Nephron progenitor cell (in vitro differentiated cells): ENCODE data around the gene PLA2G4B.

Experiments used
- DNase-seq: peaks from one replicate; pipeline ENCODE4 v3.0.0; 2021
- H3K27ac Mint-ChIP-seq: 2 replicates; pipeline ENCODE4 v1.8.0; 2021; ENCODE audit warnings: mild to moderate bottlenecking, moderate library complexity, mixed read lengths
- H3K27me3 Mint-ChIP-seq: 2 replicates; pipeline ENCODE4 v1.8.0; 2021; ENCODE audit warnings: mild to moderate bottlenecking, low read depth, mixed read lengths; ENCODE audit not compliant: poor library complexity
- H3K36me3 Mint-ChIP-seq: 2 replicates; pipeline ENCODE4 v1.8.0; 2021; ENCODE audit warnings: low read depth, mixed read lengths
- H3K4me1 Mint-ChIP-seq: 2 replicates; pipeline ENCODE4 v1.8.0; 2021; ENCODE audit warnings: mixed read lengths
- H3K4me3 Mint-ChIP-seq: 2 replicates; pipeline ENCODE4 v1.8.0; 2021; ENCODE audit warnings: mild to moderate bottlenecking, moderate library complexity, mixed read lengths
- H3K9me3 Mint-ChIP-seq: 2 replicates; pipeline ENCODE4 v1.8.0; 2021; ENCODE audit warnings: mild to moderate bottlenecking, moderate library complexity, mixed read lengths
- TF ChIP-seq, protein P1 (sequence below): fragments of 200-600 bp; sonication (generic); IDR thresholded peaks from 2 replicates; pipeline ENCODE4 v1.5.0; 2021; ENCODE audit warnings: antibody characterized with exemption

PLA2G4B gene

DNA sequence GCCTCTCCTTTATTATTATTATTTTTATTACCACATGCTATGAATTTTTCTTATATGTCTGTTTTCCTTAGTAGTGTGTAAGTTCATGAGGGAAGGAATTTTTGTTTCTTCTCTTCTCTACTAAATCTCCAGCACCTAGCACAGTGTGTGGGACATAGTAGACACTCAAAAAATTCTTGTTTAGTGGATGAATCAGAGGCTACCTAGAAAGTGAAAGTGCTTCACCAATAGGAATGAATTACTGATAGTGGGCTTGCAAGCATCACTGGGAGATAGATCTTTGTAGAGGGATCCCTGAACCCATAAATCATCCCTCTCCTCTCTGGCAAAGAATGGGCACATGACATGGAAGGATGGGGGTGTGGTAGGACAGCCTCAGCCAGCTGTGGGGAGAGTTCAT lies 46.7 kb downstream of the PLA2G4B start:
- H3K4me3 Mint-ChIP-seq, result no peak overlapping the region
- TF ChIP-seq, protein P1, sequence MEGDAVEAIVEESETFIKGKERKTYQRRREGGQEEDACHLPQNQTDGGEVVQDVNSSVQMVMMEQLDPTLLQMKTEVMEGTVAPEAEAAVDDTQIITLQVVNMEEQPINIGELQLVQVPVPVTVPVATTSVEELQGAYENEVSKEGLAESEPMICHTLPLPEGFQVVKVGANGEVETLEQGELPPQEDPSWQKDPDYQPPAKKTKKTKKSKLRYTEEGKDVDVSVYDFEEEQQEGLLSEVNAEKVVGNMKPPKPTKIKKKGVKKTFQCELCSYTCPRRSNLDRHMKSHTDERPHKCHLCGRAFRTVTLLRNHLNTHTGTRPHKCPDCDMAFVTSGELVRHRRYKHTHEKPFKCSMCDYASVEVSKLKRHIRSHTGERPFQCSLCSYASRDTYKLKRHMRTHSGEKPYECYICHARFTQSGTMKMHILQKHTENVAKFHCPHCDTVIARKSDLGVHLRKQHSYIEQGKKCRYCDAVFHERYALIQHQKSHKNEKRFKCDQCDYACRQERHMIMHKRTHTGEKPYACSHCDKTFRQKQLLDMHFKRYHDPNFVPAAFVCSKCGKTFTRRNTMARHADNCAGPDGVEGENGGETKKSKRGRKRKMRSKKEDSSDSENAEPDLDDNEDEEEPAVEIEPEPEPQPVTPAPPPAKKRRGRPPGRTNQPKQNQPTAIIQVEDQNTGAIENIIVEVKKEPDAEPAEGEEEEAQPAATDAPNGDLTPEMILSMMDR, result no peak
- DNase-seq, result no peak
- H3K27ac Mint-ChIP-seq, result no peak overlapping the region
- peaks cover 43% of the 10 kb centered on the region for H3K27me3 Mint-ChIP-seq
- no peaks in the 10 kb centered on the region for H3K9me3 Mint-ChIP-seq
- H3K4me1 Mint-ChIP-seq, result peaks cover 22% of the 10 kb centered on the region
- H3K36me3 Mint-ChIP-seq, result no peaks in the 10 kb centered on the region

DNA sequence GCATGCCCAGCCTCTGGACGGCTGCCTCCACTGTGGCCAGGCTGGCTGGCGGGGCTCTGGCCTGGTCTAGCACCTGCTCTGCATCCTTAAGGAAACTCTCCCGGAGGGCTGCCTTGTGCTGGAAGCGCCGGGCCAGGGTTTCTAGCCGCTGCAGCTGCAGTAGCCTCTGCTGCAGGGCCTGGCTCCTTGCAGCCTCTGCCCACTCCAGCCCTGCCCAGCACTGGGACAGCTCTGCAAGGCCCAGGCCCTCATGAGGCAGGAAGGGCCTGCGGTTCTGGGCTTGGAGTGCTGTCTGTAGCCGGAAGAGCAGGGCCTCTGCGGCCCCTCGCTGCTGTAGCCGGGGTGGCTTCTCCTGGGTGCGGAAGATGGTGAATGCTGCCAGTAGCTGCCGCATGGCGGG lies 47.2 kb downstream of the PLA2G4B start:
- TF ChIP-seq, protein P1, result no peak
- Mint-ChIP-seq H3K27ac (no peak overlapping the region), H3K36me3 (no peaks in the 10 kb centered on the region), H3K4me3 (no peak overlapping the region), H3K9me3 (no peaks in the 10 kb centered on the region), H3K4me1 (peaks cover 22% of the 10 kb centered on the region), H3K27me3 (peaks cover 39% of the 10 kb centered on the region)
- DNase-seq, result no peak

DNA sequence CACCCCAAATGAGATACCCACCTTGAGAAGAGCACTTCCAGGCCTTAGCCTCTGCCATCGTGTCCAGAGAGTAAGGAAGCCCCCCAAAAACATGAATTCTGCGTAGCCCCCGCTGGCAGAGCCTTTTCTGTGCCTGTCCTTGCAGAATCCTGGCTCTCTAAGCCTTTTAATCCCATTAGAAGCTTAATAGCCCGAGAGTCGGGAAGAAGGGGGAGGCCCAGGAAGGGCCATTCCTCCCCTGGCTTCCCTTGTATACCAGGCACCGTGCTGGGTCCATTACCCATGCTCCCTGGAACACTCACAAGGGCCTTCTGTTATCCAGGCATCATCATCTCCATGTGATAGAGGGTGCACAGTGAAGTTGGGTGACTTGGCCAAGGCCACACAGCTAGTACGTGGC lies 48.1 kb downstream of the PLA2G4B start:
- no peak overlapping the region for H3K4me3 Mint-ChIP-seq
- no peak for DNase-seq
- H3K27me3 Mint-ChIP-seq, result peaks cover 39% of the 10 kb centered on the region
- no peak overlapping the region for H3K27ac Mint-ChIP-seq
- H3K36me3 Mint-ChIP-seq, result no peaks in the 10 kb centered on the region
- H3K9me3 Mint-ChIP-seq, result no peaks in the 10 kb centered on the region
- TF ChIP-seq, protein P1, result no peak
- H3K4me1 Mint-ChIP-seq, result peaks cover 16% of the 10 kb centered on the region

DNA sequence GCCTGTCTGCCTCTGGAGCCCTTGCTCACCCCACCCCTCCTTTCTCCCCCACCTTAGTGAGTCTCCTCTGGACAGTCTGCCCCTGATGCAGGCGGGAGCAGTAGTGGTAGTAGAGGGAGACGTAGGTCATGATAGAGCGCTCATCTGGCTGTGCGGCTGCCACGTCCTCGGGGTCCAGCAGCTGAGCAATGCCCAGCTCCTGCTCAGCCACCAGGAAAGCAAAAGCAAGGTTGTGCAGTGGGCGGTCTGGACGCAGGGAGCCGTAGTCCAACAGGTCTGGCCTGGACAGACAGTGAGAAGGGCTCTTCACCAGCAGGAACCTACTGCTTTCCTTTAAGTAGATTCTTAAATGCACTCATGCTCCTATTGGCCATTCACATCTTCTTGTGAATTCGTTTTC lies 48.5 kb downstream of the PLA2G4B start:
- no peak overlapping the region for H3K4me3 Mint-ChIP-seq
- H3K4me1 Mint-ChIP-seq, result peaks cover 16% of the 10 kb centered on the region
- no peak for DNase-seq
- peaks cover 39% of the 10 kb centered on the region for H3K27me3 Mint-ChIP-seq
- TF ChIP-seq, protein P1, result no peak
- no peak overlapping the region for H3K27ac Mint-ChIP-seq
- no peaks in the 10 kb centered on the region for H3K36me3 Mint-ChIP-seq
- H3K9me3 Mint-ChIP-seq, result no peaks in the 10 kb centered on the region

DNA sequence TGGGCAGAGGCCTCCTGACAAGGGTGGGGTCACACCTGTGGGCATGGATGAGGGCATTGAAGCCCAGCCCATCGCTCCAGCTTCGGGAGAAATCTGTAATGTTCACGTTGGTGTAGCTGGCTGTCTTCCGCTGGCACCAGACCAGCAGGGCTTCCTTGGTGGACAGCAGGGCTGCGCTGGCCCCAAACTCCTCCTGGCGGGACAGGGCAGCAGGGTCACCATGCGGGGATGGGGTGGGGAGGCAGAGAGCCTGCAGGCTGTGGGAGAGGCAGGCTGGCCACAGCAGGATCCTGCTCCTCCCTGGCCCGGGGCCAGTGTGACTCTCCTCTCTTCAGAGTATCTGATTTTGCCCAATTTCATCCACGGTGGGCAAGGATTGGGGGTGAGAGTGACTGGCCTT lies 49.2 kb downstream of the PLA2G4B start:
- Mint-ChIP-seq H3K27ac (no peak overlapping the region), H3K4me1 (peaks cover 17% of the 10 kb centered on the region), H3K9me3 (no peaks in the 10 kb centered on the region), H3K4me3 (no peak overlapping the region), H3K36me3 (no peaks in the 10 kb centered on the region), H3K27me3 (peaks cover 35% of the 10 kb centered on the region)
- TF ChIP-seq, protein P1, result no peak
- DNase-seq, result no peak

DNA sequence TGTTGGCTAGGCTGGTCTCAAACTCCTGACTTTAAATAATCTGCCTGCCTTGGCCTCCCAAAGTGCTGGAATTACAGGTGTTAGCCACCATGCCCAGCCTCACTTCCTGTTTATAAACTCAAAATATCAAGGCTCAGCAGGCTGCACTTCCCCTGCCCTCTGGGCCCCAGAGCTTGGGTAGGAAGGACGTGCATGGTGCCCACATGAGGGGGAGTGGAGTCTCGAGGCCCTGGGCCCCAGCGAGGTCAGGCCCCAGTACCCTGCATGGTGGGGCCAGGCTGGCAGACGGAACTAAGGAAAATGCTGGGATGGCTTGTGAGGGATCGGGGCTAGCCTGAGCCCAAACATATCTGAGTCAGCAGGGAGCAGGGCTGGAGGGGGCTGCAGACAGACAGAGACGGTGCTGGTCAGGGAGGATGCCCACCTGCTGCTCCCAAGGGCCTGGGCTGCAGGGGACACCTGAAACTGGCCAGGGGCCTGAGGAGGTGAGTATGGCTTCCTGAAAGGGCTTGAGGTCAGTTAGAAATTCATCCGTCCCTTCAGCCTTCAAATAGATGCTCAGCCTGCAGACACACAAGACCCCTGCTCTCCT lies 50.1 kb downstream of the PLA2G4B start:
- Mint-ChIP-seq H3K4me1 (peaks cover 17% of the 10 kb centered on the region), H3K36me3 (no peaks in the 10 kb centered on the region), H3K4me3 (no peak overlapping the region), H3K27ac (no peak overlapping the region), H3K9me3 (no peaks in the 10 kb centered on the region), H3K27me3 (peaks cover 28% of the 10 kb centered on the region)
- no peak for DNase-seq
- TF ChIP-seq, protein P1, result no peak
